GM19468 (cell line): Measurements from ENCODE around the gene PITX2.

Experiments used
- ATAC-seq: cut with Tn5 transposase; IDR thresholded peaks from one replicate; pipeline ENCODE4 v1.9.1; 2021; ENCODE audit warnings: mild to moderate bottlenecking, moderate library complexity, moderate number of reproducible peaks; ENCODE audit not compliant: unreplicated experiment; ENCODE audit errors: extremely low read depth

Gene PITX2

DNA sequence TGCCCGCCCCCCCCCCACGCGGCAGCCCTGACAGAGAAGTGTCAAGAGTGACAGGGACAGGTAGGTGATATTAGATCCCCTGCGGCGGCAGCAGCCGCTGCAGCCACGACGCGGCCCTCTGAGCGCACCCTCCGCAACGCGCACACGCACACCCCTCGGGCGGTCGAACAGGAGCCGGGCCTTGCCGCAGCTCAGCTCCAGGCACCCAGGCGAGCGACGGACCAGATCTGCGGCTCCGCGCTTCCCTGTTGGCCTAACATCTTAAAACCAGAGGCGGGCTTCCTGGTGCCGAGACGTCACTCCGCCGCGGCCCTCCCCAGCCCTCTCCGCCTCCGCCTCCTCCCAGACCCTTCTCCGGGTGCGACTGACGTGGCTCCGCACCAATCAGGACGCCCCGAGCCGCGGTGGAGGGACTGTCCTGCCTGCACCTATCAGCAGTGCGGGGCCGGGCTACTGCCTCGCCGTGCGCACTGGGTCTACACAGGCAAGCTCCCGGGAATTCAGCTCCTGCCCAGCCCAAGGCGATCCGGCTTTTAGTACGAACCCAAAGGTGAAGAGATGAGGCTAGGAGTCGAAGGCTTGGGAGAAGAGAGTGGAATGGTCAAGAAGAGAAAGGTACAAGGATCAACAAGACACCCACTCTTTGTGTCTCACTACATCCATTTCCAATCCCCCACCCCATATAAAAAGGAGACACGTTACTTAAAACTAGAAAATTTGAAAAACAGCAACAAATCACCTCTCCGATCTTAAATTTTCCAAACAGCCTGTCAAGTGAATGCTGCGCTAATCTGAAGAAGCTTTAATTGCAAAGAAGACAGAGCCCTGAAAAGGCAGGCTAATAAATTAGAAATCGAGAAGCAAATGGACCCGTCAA lies at the start of gene PITX2:
Gene PITX2, minus strand, starts transcription at position 237 of the 877 bp plus-strand sequence. CDS start 617 bp downstream, outside the sequence.
- peak; percentile 62 for ATAC-seq

DNA sequence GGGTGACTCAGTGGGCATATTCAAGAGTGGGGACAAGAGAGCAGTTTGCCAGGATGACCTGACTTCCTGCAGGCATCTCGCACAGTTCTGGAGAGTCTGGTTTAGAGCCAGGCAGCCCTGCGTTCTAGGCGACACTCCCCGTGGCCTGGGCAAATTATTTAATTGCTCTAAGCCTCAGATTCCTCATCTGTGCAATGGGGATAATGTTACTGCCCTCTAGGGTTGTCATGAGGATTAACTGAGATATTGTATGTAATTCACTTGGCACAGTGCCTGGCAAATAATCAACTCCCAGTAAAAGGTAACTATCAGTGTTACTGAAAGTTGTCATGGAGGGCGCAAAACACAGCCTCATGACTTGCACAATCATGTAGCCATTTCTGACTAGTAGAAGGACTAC lies 48.8 kb upstream of the PITX2 start:
- ATAC-seq = no peak

DNA sequence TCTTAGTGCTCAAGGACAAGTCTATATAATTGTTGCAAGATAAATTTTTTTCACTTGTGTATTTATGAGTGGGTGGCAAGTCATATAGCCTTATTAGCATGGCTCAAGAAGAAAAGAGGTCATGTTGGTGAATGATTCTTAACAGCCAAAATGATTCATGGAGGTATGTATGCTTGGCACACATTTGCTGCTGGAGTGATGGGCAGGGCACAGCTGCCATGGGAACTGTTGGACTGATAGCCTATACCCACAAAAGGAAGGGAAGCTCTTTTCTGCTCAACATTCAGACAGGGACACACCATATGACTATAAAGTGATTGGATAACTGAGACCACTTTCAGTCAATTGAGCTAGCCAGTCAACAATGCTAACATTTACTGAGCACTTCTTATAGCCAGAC lies 46.8 kb upstream of the PITX2 start:
- no peak for ATAC-seq

DNA sequence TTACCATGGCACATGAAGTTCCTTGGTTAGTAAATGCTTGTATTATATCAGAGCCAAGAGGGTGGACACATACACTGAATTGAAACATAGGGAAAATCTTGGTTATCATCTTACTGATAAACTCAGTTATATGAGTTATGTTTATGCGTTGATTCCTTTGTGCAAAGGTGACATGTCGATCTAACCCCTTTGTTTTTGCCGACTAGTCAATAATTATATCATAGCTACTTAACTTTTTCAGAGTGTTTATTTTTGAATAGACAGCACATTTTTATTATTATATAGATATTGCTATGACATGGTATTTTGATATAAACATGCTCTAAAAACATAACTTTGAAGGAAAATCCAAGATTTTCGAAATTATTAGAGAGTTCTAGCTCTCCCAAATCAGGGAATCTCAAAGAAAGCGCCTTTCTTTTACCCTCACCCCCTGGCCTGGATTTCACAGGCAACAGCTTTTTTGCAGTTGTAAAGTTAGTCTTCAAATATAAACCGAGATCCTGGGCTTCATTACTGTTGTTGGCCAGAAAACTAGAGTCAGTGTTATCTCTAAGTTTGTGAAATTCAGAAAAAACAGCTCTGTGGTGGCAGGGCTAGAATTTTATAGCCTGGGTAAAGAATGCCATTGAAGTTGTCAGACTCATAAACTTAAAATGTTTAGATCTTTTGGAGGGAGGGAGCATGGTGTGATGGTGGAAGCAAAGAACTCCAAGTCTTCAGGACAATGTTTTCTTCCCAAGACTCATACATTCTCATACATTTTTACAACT lies 45.8 kb upstream of the PITX2 start:
- ATAC-seq = no peak

DNA sequence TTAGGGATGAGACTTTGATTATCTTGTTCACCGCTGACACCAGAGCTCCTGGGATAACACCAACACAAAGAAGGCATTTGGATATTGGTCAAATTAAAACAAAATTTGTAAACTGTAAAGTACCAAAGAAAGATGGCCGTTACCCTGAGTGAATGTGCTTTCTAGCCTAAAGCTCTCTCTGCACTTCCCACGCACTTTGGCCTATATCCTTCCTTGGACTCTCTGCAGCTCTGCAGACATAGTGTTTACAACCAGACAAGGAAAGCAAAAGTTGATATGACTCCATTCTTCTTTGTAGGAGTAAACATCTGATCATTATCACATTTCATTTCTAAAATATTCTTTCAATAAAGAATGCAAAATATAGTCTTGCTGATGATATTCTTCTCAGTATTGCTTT lies 44.8 kb upstream of the PITX2 start:
- no peak for ATAC-seq

DNA sequence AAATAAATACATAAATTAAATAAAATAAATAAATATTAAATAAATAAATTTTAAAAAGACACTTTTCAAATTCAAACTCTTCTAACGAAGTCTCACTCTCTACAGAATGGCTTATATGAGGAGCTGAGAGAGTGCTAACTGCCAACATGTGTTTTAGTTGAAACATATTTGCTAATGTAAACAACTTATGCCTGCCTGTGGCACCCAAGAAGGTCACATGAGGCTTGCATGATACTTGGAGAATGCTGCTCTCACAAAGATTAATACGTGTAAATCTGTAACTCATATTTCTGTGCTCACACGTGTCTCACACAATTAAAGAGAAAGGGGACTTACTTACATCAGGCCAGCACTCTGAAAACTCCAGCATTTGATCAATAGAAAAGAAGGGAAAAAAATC lies 43.2 kb upstream of the PITX2 start:
- no peak for ATAC-seq

DNA sequence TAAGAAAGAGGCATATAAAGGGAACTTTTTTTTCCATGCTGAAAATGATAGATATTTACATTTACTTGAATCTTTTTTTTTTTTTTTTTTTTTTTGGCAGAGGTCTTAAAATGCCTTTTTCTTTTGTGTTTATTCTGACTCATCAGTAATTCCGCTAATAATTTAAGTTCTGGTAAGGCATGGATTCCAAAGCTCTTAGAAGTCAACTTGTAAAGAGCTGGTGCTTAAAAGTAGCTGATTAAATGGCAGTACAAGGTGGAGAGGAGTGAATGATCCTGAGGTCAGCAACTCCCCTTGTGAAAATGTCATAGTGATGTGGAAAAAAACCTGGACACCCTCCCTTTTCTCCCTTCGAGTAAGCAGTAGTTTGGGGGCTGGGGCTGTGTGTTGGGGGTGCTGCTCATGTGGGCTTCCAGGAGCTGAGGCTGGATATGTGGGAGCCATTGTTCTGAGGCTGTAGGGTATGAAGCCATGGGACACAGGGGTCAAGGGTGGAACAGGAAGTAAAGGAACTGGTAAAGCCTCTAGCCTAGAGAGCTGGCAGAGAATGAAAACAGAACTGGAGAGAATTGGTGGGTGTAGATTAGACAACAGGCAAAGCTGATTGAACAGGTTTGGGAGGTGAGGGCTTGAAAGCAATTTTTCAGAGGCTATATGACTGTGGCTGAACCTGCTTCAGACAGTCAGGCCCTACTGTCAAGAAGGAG lies 41.0 kb upstream of the PITX2 start:
- no peak for ATAC-seq

DNA sequence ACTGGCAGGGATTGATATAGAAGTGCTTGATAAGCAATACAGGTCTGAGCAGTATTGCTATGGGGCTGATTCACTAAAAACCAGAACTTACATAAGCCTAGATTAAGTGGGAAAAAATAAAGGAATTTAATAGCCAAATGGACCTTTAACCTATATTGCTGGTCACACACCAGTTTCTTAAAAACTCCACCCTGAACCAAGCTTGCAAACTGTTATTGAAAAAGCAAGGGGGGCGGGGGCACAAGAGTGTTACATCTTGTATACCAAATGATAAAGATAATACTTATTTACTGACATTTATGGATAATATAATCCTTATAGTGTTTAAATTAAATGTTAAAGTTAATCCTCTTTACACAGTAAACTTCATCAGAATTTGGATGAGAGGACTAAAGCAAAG lies 40.3 kb upstream of the PITX2 start:
- ATAC-seq = no peak

DNA sequence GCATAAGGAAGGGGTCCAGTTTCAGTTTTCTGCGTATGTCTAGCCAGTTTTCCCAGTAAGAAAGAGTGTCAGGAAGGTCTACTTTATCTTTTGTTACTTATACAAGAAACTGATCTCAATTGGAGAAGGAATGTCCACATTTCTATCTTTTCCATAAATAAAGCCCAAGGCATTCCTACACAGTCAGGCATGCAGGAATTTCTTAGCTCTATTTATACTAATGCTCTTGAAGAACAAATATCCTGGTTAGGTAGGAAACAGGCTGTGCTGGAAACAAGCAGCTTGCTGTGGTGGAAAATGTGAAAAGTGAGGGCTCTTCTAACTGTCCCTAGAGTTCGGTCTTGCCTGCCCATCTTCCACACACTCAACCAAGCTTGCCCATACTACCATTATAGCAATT lies 37.9 kb upstream of the PITX2 start:
- ATAC-seq = no peak

DNA sequence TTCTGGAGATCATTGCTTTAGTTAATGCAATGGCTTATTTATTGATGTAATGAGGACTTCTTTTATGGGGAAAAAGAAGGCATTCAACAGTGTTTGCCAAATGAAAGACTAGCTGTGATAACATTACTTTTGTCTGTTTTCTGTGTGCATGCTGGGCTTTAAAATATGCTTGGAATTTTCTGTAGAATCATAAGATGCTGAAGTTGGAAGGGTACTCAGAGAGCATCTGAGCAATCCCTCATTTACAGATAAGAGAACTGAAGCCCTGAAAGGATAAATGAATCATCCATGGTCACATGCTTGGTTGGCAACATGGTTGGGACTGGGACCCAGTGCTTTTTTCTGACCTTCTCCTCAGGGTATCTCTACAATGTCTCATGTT lies 31.4 kb upstream of the PITX2 start:
- ATAC-seq = no peak

DNA sequence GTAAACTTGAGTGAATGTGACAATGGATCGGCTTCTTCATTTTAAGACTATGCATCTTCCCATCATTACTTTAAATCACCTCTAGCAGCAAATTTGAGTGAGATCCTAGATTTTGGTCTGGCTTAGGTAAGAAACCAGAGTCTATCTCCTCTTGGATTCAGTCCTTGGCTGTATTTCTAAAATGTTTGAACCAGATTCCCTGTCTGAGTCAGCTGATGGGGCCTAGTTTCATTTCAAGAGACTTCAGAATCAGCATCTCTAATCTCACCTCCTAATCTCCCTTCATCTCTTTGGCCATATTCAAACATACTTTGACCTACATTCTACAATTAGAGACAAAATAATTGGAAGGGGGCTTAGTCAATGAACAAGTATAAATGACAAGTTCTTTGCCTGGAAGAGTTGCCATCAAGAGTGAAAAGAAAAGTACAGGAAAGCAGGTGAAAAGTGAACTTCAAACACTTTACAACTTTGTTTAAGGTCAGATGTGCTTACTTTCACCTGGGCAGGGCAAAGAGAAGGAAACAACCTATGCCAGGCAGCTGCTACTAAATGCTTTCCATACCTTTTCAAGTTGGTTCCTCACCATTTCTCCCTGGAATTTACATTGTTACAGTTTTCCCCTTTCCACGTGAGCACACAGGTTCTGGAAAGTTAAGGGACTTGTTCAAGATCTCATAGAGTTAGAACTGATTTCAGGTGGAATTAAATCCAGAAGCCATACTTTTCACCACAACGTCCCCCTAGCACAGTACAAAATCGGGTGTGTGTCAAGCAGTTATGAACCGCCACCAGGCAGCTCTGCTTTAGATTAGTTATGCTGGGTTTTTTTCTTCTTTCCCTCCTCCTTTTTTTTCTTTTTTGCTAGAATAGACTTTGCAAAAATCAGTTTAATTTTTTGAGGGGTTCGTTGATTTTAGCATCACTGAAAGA lies 30.7 kb upstream of the PITX2 start:
- no peak for ATAC-seq

DNA sequence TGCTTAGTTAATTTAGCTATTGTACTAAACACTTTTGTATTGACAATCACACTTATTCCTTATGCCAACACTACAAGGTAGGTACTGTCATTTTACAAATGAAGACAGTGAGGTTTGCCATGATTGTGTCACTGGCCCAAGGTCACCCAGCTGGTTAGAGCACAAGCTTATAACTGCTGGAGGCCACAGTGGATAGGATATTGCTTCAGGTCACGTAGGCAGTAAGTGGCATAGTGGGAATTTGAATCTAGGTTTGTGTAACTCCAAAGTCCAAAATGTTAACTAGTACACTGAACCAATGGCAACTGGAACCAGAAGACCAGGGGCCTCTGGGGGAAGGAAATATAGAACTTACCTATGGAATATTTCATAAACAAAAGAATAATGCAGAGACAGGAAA lies 21.1 kb upstream of the PITX2 start:
- no peak for ATAC-seq

DNA sequence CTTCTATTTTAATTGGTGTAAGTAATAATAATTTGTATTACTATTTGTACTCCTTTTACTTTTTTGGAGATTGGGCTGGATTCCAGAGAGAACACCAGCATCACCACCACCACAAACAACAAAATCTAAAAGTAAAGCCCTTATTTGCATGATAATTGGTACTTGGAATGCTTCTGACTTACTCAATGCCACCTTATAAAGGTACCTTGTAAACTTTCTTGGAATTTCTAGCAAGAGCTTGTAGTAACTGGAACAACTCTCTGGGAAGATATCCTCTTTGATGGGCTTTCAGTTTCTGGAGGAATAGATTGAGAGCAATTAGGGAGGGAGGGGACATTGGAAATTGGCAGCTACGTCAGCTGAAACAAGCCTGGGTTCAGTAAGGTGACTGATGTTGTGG lies 20.2 kb upstream of the PITX2 start:
- ATAC-seq = no peak

DNA sequence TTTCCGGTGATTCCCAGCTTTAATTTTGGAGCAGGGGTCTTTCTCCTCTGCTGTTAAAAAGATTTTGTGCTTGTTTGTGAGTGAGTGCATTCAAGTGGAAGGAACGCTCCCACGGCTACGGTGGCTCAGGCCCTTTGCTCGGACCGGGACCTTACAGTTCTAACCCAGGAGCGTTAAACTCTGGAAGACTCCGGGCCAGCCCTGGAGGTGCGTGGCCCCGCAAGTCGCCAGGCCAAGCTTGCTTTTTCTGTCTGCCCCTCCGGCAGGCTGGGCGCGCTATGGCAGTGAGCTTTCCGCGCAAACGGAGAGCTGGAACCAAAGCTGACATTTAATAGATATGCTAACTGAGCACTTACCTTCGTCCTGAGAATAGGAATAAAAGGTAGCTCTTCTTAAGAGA lies 18.3 kb upstream of the PITX2 start:
- ATAC-seq = no peak

DNA sequence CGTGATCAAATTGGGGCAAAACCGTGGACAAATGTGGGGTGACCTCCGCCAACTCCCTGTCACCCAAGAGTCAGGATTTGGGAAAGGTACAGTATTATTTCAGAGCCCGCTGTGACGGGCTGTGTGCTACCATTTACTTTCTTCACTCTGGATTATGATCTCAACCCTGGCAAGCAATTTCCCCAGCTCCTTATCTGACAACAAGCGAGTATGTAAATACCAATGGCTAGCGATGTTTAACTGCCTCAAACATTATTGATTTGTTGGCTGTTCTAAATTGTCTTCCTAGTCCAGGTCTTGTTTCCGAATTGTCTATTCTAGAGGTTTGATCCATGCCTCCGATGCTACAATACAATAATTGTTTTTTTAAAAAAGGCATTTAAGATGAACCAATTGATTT lies 17.7 kb upstream of the PITX2 start:
- ATAC-seq = no peak

DNA sequence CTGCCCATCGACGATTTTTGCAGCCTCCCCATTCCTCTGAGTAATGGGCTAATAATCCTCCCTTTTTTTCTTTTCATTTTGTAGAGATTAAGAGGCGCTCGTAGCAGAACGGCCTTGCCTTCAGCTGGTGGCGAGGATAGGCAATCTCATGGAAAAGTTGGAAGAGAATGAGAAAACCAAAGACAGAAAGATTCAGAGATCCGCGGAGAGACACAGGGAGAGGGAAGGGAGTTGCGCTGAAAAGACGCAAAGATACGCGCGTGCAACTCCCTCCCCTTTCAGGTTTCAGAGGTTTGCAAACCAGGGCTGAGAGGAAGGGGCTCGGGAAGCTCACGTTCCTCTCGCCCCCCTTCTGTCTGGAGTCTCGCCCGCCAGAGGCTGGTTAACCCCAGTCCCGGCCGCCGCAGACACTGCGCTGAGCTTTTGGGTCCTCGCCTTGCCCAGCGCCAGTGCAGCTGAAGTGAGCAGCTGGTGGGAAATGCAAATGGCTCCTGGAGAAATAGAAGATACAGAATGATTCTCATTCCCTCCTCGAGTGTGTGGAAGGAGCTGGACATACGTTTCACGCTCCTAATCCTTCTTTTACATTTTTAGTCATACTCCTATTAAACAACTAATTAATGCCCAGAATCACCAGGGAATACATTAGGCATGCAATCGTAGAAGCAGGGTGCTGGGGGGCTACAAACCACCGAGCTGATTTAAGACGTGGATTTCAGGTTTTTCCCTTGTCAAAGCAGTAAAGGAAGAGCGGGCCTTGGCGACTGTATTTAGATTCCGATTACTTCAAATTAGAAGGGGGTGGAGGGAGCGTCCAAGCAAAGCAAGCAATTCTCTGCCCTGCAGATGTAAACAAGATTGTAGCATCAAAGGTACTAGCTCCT lies 16.6 kb upstream of the PITX2 start:
- ATAC-seq = no peak

DNA sequence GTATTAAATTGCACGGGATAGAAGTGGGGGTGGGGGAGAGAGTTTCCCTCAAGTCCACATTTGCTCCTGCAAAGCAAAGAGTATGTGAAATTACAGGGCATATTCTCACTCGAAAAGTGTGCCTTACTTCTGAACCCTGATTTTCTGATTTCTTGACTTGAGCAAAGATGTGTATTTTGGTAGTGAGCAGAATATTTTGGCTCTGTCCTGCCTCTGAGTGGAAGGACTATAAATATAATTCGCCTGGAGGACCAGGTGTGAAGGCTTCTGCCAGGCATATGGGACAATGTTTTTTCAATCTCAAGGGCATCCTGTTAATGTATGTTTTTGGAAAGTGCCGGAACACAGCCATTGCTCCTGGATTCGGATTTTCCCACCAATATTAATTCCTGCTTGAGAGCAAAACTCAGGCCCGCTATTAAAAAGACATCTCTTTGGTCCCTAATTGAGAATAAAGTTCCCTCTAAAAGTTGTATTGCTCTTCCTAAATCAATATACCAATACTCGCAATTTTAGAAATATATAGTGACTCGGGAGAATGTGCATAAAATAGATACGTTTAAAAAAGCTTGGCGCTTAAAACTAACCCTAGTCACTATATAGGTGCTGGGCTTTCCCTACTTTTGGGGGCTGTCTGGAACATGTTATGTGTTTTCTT lies 15.3 kb upstream of the PITX2 start:
- ATAC-seq = no peak

DNA sequence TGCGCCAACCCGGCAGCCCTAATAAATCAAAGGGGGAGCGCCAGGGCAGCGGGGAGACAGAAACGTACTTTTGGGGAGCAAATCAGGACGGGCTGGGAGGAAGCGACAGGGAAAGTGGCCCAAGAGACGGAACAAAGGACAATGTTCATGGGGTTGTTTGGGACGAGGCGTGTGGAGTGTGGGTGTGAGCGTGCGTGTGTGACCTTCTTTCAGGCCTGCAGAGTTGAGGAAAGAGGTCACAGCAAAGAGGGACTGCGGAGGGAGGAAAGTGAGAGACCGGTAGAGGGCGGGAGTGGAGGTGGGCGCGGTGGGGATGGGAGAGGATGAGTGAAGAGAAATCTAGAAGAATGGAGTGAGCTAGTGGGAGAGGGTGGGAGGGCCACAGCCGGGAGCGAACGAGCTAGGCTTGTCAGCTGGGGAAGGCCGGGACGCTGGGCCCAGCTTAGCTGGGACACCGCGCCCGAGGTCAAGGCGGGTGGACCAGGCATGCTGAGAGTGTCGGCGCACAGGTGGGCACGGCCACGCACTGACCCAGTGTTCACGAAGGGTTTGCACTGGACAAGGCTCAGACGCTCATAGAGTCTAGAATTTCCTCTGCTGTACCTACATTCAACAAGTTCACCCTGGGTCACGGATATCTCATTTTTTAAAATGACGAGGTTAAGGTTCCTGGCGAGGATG lies 14.7 kb upstream of the PITX2 start:
- ATAC-seq = no peak
